ENCODE data around the gene ARID2. TPM values are rescaled to one million over a fixed set of nuclear protein-coding genes. Genes with fewer than 3 reads are reported as not detected.

The ARID2 gene
- total RNA-seq, 1 experiment from 2014 or later, result 17.5 TPM

GRCh38 chr12:45915405-45915804, 185.9 kb downstream of the ARID2 start:
- no peak for TF ChIP-seq CTCF (IDR thresholded peaks at IDR 0.05; ENCODE audit: unreplicated experiment)
- intact Hi-C loops (cut with micrococcal nuclease; ENCODE audit: unreplicated experiment), result no loop called here
- H3K4me3 Mint-ChIP-seq (ENCODE audit: low read depth, unreplicated experiment), result no peak overlapping the region
- no peaks in the 10 kb centered on the region for H3K9me3 Mint-ChIP-seq (ENCODE audit: low read depth, unreplicated experiment)
- BruUV-seq (replicated peaks), result no TSS peak
- H3K27me3 Mint-ChIP-seq (ENCODE audit: unreplicated experiment), result no peaks in the 10 kb centered on the region
- no peaks in the 10 kb centered on the region for H3K4me1 Mint-ChIP-seq (ENCODE audit: low read depth, unreplicated experiment)
- no peak overlapping the region for H3K27ac Mint-ChIP-seq (ENCODE audit: unreplicated experiment)
- H3K36me3 Mint-ChIP-seq (ENCODE audit: insufficient read depth, unreplicated experiment), result peaks cover 15% of the 10 kb centered on the region
- CTCF ChIA-PET, result no interaction called here
- no peak for DNase-seq

- Mint-ChIP-seq H3K4me1 (ENCODE audit: low read depth, unreplicated experiment) (no peaks in the 10 kb centered on the region), H3K36me3 (ENCODE audit: insufficient read depth, unreplicated experiment) (peaks cover 20% of the 10 kb centered on the region), H3K9me3 (ENCODE audit: low read depth, unreplicated experiment) (no peaks in the 10 kb centered on the region), H3K27ac (ENCODE audit: unreplicated experiment) (no peak overlapping the region), H3K4me3 (ENCODE audit: low read depth, unreplicated experiment) (no peak overlapping the region), H3K27me3 (ENCODE audit: unreplicated experiment) (no peaks in the 10 kb centered on the region)
- BruUV-seq (replicated peaks), result no TSS peak
- DNase-seq, result no peak
- CTCF ChIA-PET, result no interaction called here
- TF ChIP-seq CTCF (IDR thresholded peaks at IDR 0.05; ENCODE audit: unreplicated experiment), result no peak
- intact Hi-C loops (cut with micrococcal nuclease; ENCODE audit: unreplicated experiment), result no loop called here
These were observed 189.3 kb downstream of the ARID2 start for GRCh38 chr12:45918818-45919217.

GRCh38 chr12:45928309-45928708, 198.8 kb downstream of the ARID2 start:
- no peaks in the 10 kb centered on the region for H3K9me3 Mint-ChIP-seq (ENCODE audit: low read depth, unreplicated experiment)
- no peak for DNase-seq
- H3K4me3 Mint-ChIP-seq (ENCODE audit: low read depth, unreplicated experiment), result no peak overlapping the region
- H3K27me3 Mint-ChIP-seq (ENCODE audit: unreplicated experiment), result no peaks in the 10 kb centered on the region
- CTCF ChIA-PET, result no interaction called here
- intact Hi-C loops (cut with micrococcal nuclease; ENCODE audit: unreplicated experiment), result no loop called here
- H3K36me3 Mint-ChIP-seq (ENCODE audit: insufficient read depth, unreplicated experiment), result peaks cover 17% of the 10 kb centered on the region
- TF ChIP-seq CTCF (IDR thresholded peaks at IDR 0.05; ENCODE audit: unreplicated experiment), result no peak
- BruUV-seq (replicated peaks), result no TSS peak
- H3K27ac Mint-ChIP-seq (ENCODE audit: unreplicated experiment), result no peak overlapping the region
- H3K4me1 Mint-ChIP-seq (ENCODE audit: low read depth, unreplicated experiment), result no peaks in the 10 kb centered on the region

GRCh38 chr12:45930369-45930768, 200.9 kb downstream of the ARID2 start:
- no peaks in the 10 kb centered on the region for H3K4me1 Mint-ChIP-seq (ENCODE audit: low read depth, unreplicated experiment)
- no TSS peak for BruUV-seq (replicated peaks)
- no peak for TF ChIP-seq CTCF (IDR thresholded peaks at IDR 0.05; ENCODE audit: unreplicated experiment)
- peaks cover 17% of the 10 kb centered on the region for H3K36me3 Mint-ChIP-seq (ENCODE audit: insufficient read depth, unreplicated experiment)
- H3K27me3 Mint-ChIP-seq (ENCODE audit: unreplicated experiment), result no peaks in the 10 kb centered on the region
- no peak overlapping the region for H3K4me3 Mint-ChIP-seq (ENCODE audit: low read depth, unreplicated experiment)
- H3K27ac Mint-ChIP-seq (ENCODE audit: unreplicated experiment), result no peak overlapping the region
- CTCF ChIA-PET, result interaction anchor here (0.7 kb wide), 1 partner anchor 35 kb away, joined by 3 read pairs; no protein-coding TSS in a partner anchor
- intact Hi-C loops (cut with micrococcal nuclease; ENCODE audit: unreplicated experiment), result no loop called here
- no peaks in the 10 kb centered on the region for H3K9me3 Mint-ChIP-seq (ENCODE audit: low read depth, unreplicated experiment)
- no peak for DNase-seq
